GM15510 (cell line): ENCODE data around the gene ATG5.

ENCODE experiments used
- POLR2A ChIP-seq: IDR thresholded peaks from 3 replicates; pipeline ENCODE4 v1.6.1; 2011; ENCODE audit warnings: borderline replicate concordance; ENCODE audit not compliant: insufficient read length; ENCODE audit errors: extremely low read depth

ATG5 gene

DNA sequence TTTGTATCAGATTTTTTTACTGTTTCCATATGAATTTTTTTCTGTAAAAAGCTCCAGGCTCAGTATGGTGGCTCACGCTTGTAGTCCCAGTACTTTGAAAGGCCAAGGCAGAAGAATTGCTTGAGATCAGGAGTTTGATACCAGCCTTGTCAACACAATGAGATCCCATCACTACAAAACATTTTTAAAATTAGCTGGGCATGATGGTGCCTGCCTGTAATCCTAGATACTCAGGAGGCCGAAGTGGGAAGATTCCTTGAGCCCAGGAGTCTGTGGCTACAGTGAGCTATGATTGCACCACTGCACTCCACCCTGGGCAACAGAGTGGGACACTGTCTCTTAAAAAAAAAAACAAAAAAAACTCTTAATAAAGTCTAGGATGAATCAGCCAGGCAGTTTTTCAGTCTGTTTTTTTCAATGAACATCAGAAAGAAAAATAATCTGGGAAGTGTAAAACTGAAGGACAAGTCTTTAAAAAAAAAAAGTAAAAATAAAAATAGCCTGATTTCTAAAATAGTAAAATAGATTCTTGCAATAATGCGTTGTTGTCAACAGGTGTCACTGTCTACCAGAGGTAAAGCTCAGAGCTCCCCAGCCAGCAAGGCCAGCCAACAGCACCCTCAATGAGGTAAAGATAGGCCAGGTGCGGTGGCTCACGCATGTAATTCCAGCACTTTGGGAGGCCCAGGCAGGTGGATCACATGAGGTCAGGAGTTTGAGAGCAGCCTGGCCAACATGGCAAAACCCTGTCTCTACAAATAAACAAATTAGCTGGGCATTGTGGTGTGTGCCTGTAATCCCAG is 9.3 kb upstream of the ATG5 start:
- no peak for TF ChIP-seq POLR2A

- TF ChIP-seq POLR2A: no peak
Measured at GRCh38 chr6:106324726-106325335, 729 bp downstream of the ATG5 start.

GRCh38 chr6:106321940-106322339 is 3.6 kb downstream of the ATG5 start:
- no peak for TF ChIP-seq POLR2A

GRCh38 chr6:106318851-106319250 is 6.7 kb downstream of the ATG5 start:
- TF ChIP-seq POLR2A: no peak

- TF ChIP-seq POLR2A: no peak
Measured at GRCh38 chr6:106318061-106318460, 7.5 kb downstream of the ATG5 start.

GRCh38 chr6:106316375-106316766 is 9.2 kb downstream of the ATG5 start:
- TF ChIP-seq POLR2A: no peak

- no peak for TF ChIP-seq POLR2A
Measured at GRCh38 chr6:106315765-106316374, 9.7 kb downstream of the ATG5 start.

DNA sequence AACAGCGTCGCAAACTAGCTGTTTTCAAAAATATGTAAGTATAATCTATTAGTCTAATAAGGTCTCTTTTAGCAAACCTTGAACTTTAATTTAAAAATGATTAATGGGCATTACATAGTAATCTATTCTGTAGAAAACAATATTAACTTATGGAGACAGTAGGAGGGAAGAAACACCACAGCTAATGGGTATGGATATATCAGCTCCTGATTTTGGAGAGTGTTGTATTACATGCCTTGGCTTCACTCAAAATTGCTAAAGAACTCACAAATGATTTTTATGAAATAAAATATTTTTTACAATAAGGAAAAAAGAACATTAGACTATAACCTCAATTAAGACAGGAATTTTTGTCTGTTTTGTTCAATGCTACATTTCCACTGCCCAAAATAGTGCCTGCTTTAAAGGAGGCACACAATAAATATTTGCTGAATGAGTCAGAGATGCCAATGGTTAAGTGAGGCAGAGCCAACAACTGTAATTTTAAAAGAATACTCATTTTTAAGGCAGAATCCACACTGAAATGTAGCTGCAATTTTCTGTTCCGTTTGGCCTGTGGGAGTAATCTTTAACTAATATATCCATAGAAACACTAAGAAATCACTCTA is 15.7 kb downstream of the ATG5 start:
- TF ChIP-seq POLR2A: no peak

GRCh38 chr6:106308985-106309384 is 16.6 kb downstream of the ATG5 start:
- TF ChIP-seq POLR2A: no peak

- no peak for TF ChIP-seq POLR2A
Measured at GRCh38 chr6:106305740-106306139, 19.8 kb downstream of the ATG5 start.

DNA sequence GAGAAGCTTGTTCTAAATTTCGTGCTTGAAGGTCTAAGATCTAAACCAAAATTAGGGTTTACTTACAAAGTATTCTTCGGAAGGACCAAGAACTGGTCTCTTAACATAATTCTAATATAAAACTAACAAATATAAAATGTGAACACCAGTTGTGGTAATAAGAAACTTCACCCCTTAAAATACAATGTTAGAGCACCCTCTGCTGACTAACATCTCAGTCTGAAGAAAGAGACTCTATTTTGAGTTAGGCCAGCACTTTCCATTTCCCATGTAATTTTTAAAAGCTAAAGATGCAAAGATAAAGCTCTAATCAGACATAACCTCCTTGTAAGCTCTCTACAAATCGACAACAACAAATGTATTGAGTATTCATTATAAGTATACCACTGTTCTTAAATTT is 24.6 kb downstream of the ATG5 start:
- no peak for TF ChIP-seq POLR2A

- TF ChIP-seq POLR2A: no peak
Measured at GRCh38 chr6:106300020-106300780, 25.4 kb downstream of the ATG5 start.

- no peak for TF ChIP-seq POLR2A
Measured at GRCh38 chr6:106293116-106293515, 32.4 kb downstream of the ATG5 start.

GRCh38 chr6:106290954-106291353 is 34.6 kb downstream of the ATG5 start:
- TF ChIP-seq POLR2A: no peak

DNA sequence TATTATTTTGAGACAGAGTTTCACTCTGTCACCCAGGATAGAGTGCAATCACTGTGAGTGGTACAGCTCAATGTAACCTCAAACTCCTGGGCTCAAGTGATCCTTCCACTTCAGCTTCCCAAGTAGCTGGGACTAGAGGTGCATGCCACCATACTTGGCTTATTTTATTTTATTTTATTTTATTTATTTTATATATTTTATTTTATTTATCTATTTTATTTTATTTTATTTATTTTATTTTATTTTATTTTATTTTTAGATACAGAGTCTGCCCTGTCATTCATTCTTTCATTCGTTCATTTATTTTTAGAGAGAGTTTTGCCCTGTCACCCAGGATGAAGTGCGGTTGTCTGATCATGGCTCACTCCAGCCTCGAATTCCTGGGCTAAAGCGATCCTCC is 35.5 kb downstream of the ATG5 start:
- no peak for TF ChIP-seq POLR2A
